Heart left ventricle (tissue), 16 donors: Measurements from ENCODE around the gene WNT7B. TPM values are rescaled to one million over a fixed set of nuclear protein-coding genes. Genes with fewer than 3 reads are reported as not detected.

Experiments
- ATAC-seq, 4 donors: fragments of 200-7000 bp; cut with Tn5 transposase; one replicate each; pipeline ENCODE4 v1.9.1; 2020 to 2022; ENCODE audit warnings: moderate library complexity in 4 of 4, mild to moderate bottlenecking in 3 of 4, moderate number of reproducible peaks in 1 of 4
- DNase-seq, 5 donors: peaks; one replicate each; pipeline ENCODE4 v3.0.0-alpha.2; 2020
- H3K27ac ChIP-seq, 12 donors: fragments of 200-600 bp; sonication (generic) in 4 of 12; one replicate each; pipeline versions ENCODE4 v1.5.0 to v1.8.0; 2016 to 2022; ENCODE audit warnings: mild to moderate bottlenecking in 2 of 12
- H3K27me3 ChIP-seq, 9 donors: fragments of 200-600 bp; sonication (generic) in 2 of 9; one replicate each; pipeline versions ENCODE4 v1.5.1 to v1.8.0; 2016 to 2022; ENCODE audit warnings: mild to moderate bottlenecking in 3 of 9
- H3K36me3 ChIP-seq, 9 donors: fragments of 200-600 bp; sonication (generic) in 2 of 9; one replicate each; pipeline versions ENCODE4 v1.5.0 to v1.8.0; 2018 to 2022; ENCODE audit warnings: mild to moderate bottlenecking in 2 of 9
- H3K4me1 ChIP-seq, 12 donors: fragments of 200-600 bp; sonication (generic) in 4 of 12; one replicate each; pipeline versions ENCODE4 v1.5.0 to v1.8.0; 2016 to 2022; ENCODE audit warnings: mild to moderate bottlenecking in 3 of 12
- H3K4me3 ChIP-seq, 12 donors: fragments of 200-600 bp; sonication (generic) in 4 of 12; one replicate each; pipeline versions ENCODE4 v1.5.0 to v1.8.0; 2017 to 2022; ENCODE audit warnings: mild to moderate bottlenecking in 9 of 12, moderate library complexity in 4 of 12
- H3K9me3 ChIP-seq, 12 donors: fragments of 200-600 bp; sonication (generic) in 4 of 12; one replicate each; pipeline versions ENCODE4 v1.5.0 to v1.8.0; 2016 to 2022; ENCODE audit warnings: mild to moderate bottlenecking in 1 of 12
- POLR2A ChIP-seq, 2 donors: fragments of 450-650 bp; IDR thresholded peaks; one replicate each; pipeline ENCODE4 v1.6.1; 2017; ENCODE audit warnings: antibody characterized with exemption in 2 of 2, mild to moderate bottlenecking in 2 of 2, moderate library complexity in 2 of 2
- WGBS, 4 donors: extraction: QIAGEN DNeasy Blood & Tissue Kit in 2 of 4; methylation state at CpG; one replicate each; pipeline versions ENCODE4 v1.1.5 to v1.1.7; 2013 to 2018; 5-methylcytosine and 5-hydroxymethylcytosine counted together
- intact Hi-C, 10 donors: fragments of 100-400 bp; cut with DNase I; formaldehyde crosslinking; loops; one replicate each; pipeline versions ENCODE4 v1.11.1 to v1.14.2; 2022
- polyA plus RNA-seq, 2 donors: library from polyadenylated mRNA; stranded (reverse); fragments of 200-250 nt; gene quantifications; one replicate each; pipeline ENCODE4 v1.2.3, GENCODE V29; 2013
- total RNA-seq, 9 donors: library from RNA; depleted of rRNA in 2 of 9; stranded (reverse); fragments of >200 nt in 2 of 9; fragmentation: NEBNext Ultra II Directional in 3 of 9; extraction: Animal tissue kit (Norgen Biotek cat#: 25700) in 3 of 9; gene quantifications; one replicate each; pipeline versions ENCODE4 v1.1.0 to v1.2.4, GENCODE V29; 2016 to 2023
- TF ChIP-seq, protein P1 (sequence below), 12 donors: fragments of 200-600 bp; sonication (generic) in 4 of 12; IDR thresholded peaks; one replicate each; pipeline versions ENCODE4 v1.5.0 to v1.8.0; 2018 to 2022; ENCODE audit warnings: antibody characterized with exemption in 12 of 12, mild to moderate bottlenecking in 5 of 12
- donor health status: ischemic (EF 13 %, LVEDD 7.1; RV severe dilation, severe dysfunction).
- donor health status: healthy with polysubstance abuse.
- donor health status: DM: no; HTN: yes; CAD: no.
- donor health status: DM: no; HTN: no; CAD: no.
- donor health status: ischemic (EF 25% LVEDD 6.9; RV normal size, moderate dysfunction).
- donor health status: ischemic (EF 25% LVEDD 5.7; RV mildly dilated, moderate dysfunction).
- donor health status: healthy.
- donor health status: DM: yes; HTN: yes; CAD: no.
- donor health status: ischemic (EF 35%, LVEDD 5.7; RV mildly dilated, moderate dysfunction).
- donor health status: nonischemic (EF 11% LVEDD 7.7; RV severe dilation, severe dysfunction).
- donor health status: DM: yes; HTN: yes; CAD: no.
- donor health status: PGD.
- donor health status: ischemic (EF 29% LVEDD 5.4; RV normal size, mild dysfunction).
- donor health status: nonischemic (EF 23%, LVEDD 6.1; RV moderate dilation, normal function).

The WNT7B gene
- total and polyA plus RNA-seq, 11 donors = 0.36 TPM; not detected in 10

DNA sequence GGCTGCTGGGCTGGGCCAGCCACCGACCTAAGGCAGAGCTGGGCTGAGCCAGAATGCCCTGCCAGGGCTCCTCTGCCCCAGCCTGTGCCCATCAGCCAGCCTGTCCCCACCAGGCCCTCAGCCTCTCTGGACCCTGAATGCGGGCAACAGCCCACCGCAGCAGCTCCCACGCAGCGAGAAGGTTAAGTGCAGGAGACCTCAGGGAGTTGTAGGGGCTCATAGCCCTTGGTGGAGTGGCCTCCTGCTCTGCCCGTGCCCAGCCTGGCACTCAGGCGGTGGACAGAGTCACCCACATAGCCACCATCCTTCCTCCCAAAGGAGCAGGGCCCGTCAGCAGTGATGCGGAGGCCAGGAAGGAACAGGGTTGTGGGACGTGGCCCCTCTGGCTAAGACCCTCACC, 19.1 kb downstream of the WNT7B start:
- intact Hi-C loops = no loop called here
- H3K4me1 ChIP-seq = no peaks in the 10 kb centered on the region
- no peak for TF ChIP-seq POLR2A (IDR thresholded peaks at IDR 0.05)
- TF ChIP-seq, protein P1, sequence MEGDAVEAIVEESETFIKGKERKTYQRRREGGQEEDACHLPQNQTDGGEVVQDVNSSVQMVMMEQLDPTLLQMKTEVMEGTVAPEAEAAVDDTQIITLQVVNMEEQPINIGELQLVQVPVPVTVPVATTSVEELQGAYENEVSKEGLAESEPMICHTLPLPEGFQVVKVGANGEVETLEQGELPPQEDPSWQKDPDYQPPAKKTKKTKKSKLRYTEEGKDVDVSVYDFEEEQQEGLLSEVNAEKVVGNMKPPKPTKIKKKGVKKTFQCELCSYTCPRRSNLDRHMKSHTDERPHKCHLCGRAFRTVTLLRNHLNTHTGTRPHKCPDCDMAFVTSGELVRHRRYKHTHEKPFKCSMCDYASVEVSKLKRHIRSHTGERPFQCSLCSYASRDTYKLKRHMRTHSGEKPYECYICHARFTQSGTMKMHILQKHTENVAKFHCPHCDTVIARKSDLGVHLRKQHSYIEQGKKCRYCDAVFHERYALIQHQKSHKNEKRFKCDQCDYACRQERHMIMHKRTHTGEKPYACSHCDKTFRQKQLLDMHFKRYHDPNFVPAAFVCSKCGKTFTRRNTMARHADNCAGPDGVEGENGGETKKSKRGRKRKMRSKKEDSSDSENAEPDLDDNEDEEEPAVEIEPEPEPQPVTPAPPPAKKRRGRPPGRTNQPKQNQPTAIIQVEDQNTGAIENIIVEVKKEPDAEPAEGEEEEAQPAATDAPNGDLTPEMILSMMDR (IDR thresholded peaks at IDR 0.05) = no peak
- no peak for DNase-seq
- H3K4me3 ChIP-seq = no peak overlapping the region
- no peak for ATAC-seq
- no peaks in the 10 kb centered on the region for H3K36me3 ChIP-seq
- no peaks in the 10 kb centered on the region for H3K9me3 ChIP-seq
- peaks cover 0 to 78% (median 12%) of the 10 kb centered on the region in 9 donors for H3K27me3 ChIP-seq
- H3K27ac ChIP-seq = no peak overlapping the region
- 82 to 91% (median 89%) methylated on average over 10 of the region's 10 CpGs for WGBS, 4 donors

DNA sequence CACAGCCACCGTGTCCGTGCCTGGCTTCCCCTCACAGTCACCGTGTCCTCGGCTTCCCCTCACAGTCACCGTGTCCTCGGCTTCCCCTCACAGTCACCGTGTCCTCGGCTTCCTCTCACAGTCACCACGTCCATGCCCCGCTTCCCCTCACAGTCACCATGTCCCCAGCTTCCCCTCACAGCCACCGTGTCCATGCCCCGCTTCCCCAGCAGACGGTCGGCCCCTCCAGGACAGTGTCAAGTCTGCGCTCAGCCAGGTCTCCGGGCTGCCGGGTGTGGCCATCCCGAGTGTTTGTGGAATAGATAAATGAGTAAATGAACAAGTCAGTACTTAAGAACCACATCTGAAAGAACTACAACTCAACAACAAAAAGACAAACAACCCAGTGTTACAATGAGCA, 23.8 kb downstream of the WNT7B start:
- H3K27me3 ChIP-seq = peaks cover 0 to 57% (median 6%) of the 10 kb centered on the region in 9 donors
- WGBS, 4 donors = 67 to 73% (median 67%) methylated on average over 18 of the region's 18 CpGs
- no peak for ATAC-seq

DNA sequence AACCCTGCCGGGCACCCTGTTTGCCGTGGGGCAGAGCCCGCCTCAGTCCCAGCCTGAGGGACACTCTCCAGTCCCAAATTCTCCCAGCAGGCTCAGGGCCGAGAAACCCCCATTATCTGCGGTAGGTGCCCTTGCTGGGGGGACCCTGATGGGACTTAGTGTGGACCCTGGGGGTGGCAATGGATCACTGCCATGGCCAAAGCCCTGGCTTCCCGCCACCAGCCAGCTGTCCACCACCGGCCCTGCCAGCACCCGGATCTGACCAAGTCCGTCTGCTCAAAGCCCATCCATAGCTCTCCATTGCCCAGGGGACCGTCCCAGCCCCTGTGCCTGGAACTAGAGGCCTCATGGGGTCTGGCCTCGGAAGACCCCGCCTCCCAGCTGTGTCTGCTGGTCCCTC, 24.4 kb downstream of the WNT7B start:
- TF ChIP-seq, protein P1 (IDR thresholded peaks at IDR 0.05) = no peak
- H3K36me3 ChIP-seq = no peaks in the 10 kb centered on the region
- DNase-seq (no peak), ATAC-seq (no peak)
- no peaks in the 10 kb centered on the region for H3K9me3 ChIP-seq
- no peak overlapping the region for H3K4me3 ChIP-seq
- WGBS, 4 donors = 73 to 83% (median 77%) methylated on average over 11 to 12 of the region's 12 CpGs
- H3K27me3 ChIP-seq = peaks cover 0 to 51% (median 6%) of the 10 kb centered on the region in 9 donors
- H3K27ac ChIP-seq = no peak overlapping the region
- H3K4me1 ChIP-seq = no peaks in the 10 kb centered on the region
- intact Hi-C loops = no loop called here

More for the DNA sequence above, 23.8 kb downstream of the WNT7B start:
- TF ChIP-seq, protein P1 (IDR thresholded peaks at IDR 0.05) = no peak
- no peak for TF ChIP-seq POLR2A (IDR thresholded peaks at IDR 0.05)
- Histone ChIP-seq H3K36me3 (no peaks in the 10 kb centered on the region), H3K4me1 (no peaks in the 10 kb centered on the region), H3K9me3 (no peaks in the 10 kb centered on the region), H3K4me3 (no peak overlapping the region), H3K27ac (no peak overlapping the region)
- DNase-seq = no peak
- intact Hi-C loops = no loop called here

DNA sequence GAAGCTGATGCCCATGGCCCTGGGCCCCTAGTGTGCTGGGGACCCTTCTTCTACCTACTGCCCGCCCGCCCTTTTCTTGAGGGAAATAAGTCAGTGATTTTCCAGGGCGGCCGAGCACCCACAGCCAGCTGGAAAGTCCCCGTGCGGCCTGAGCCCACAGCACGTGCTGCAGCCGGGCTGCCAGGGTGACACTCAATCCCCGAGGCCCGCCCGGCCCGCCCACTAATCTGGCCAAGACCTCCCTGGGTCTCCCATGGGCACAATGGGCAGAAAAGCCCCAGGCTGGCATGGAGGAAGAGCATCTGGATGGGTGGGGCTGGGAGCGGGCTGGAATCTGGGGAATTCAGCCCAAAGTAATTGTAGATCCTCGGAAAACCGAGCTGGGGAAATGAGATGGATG, 24.8 kb downstream of the WNT7B start:
- no peaks in the 10 kb centered on the region for H3K4me1 ChIP-seq
- TF ChIP-seq, protein P1 (IDR thresholded peaks at IDR 0.05) = no peak
- TF ChIP-seq POLR2A (IDR thresholded peaks at IDR 0.05) = no peak
- intact Hi-C loops = no loop called here
- H3K27me3 ChIP-seq = peaks cover 0 to 51% (median 6%) of the 10 kb centered on the region in 9 donors
- H3K4me3 ChIP-seq = no peak overlapping the region
- WGBS, 4 donors = 71 to 81% (median 79%) methylated on average over 15 of the region's 15 CpGs
- DNase-seq (no peak), ATAC-seq (no peak)
- no peak overlapping the region for H3K27ac ChIP-seq
- H3K9me3 ChIP-seq = no peaks in the 10 kb centered on the region
- no peaks in the 10 kb centered on the region for H3K36me3 ChIP-seq
